H9 (cell line): ENCODE measurements around the gene ZNF524. TPM values are rescaled to one million over a fixed set of nuclear protein-coding genes. Genes with fewer than 3 reads are reported as not detected.

Source experiments
- DNase-seq: peaks from one replicate; pipeline ENCODE4 v3.0.0-alpha.2; 2017
- H2AFZ ChIP-seq: one replicate; pipeline ENCODE4 v1.6.1; 2013; ENCODE audit warnings: mild to moderate bottlenecking, low read length, control low read depth, moderate library complexity
- H2AK5ac ChIP-seq: 2 replicates; pipeline ENCODE4 v1.6.1; 2013; ENCODE audit warnings: low read length, control low read depth, mixed read lengths; ENCODE audit not compliant: insufficient read length
- H2BK120ac ChIP-seq: one replicate; pipeline ENCODE4 v1.6.1; 2013; ENCODE audit warnings: low read depth, mild to moderate bottlenecking, low read length, control low read depth, inconsistent platforms; ENCODE audit not compliant: poor library complexity, severe bottlenecking
- H2BK12ac ChIP-seq: 2 replicates; pipeline ENCODE4 v1.6.1; 2013; ENCODE audit warnings: low read length, control low read depth, mixed read lengths, low read depth; ENCODE audit not compliant: insufficient read length
- H2BK15ac ChIP-seq: 2 replicates; pipeline ENCODE4 v1.6.1; 2013; ENCODE audit warnings: low read depth, low read length, control low read depth
- H2BK20ac ChIP-seq: one replicate; pipeline ENCODE4 v1.6.1; 2013; ENCODE audit warnings: low read depth, mild to moderate bottlenecking, low read length, control low read depth, inconsistent platforms; ENCODE audit not compliant: poor library complexity, severe bottlenecking
- H2BK5ac ChIP-seq: 2 replicates; pipeline ENCODE4 v1.6.1; 2013; ENCODE audit warnings: low read length, control low read depth, mixed read lengths; ENCODE audit not compliant: insufficient read length
- H3K14ac ChIP-seq: 2 replicates; pipeline ENCODE4 v1.6.1; 2013; ENCODE audit warnings: low read length, control low read depth; ENCODE audit not compliant: insufficient read depth
- H3K18ac ChIP-seq: 2 replicates; pipeline ENCODE4 v1.6.1; 2013; ENCODE audit warnings: low read depth, mild to moderate bottlenecking, mixed read lengths, low read length, control low read depth; ENCODE audit not compliant: insufficient read length
- H3K23ac ChIP-seq: 2 replicates; pipeline ENCODE4 v1.6.1; 2013; ENCODE audit warnings: low read length, control low read depth, mixed read lengths, low read depth; ENCODE audit not compliant: insufficient read length
- H3K23me2 ChIP-seq: 2 replicates; pipeline ENCODE4 v1.6.1; 2013; ENCODE audit warnings: low read depth, mild to moderate bottlenecking, mixed read lengths, low read length, control low read depth; ENCODE audit not compliant: insufficient read length, poor library complexity, severe bottlenecking
- H3K27ac ChIP-seq: 2 replicates; pipeline ENCODE4 v1.5.1; 2013; ENCODE audit warnings: low read length, control low read depth, mixed read lengths, low read depth; ENCODE audit not compliant: insufficient read length
- H3K27me3 ChIP-seq: 2 replicates; pipeline ENCODE4 v1.6.1; 2013; ENCODE audit warnings: low read length, control low read depth, inconsistent platforms; ENCODE audit not compliant: insufficient read depth
- H3K4ac ChIP-seq: 2 replicates; pipeline ENCODE4 v1.6.1; 2013; ENCODE audit warnings: low read depth, mild to moderate bottlenecking, control low read depth, inconsistent platforms, low read length, moderate library complexity
- H3K4me1 ChIP-seq: 2 replicates; pipeline ENCODE4 v1.6.1; 2013; ENCODE audit warnings: low read length, control low read depth, inconsistent platforms; ENCODE audit not compliant: insufficient read depth
- H3K4me2 ChIP-seq: 2 replicates; pipeline ENCODE4 v1.6.1; 2013; ENCODE audit warnings: low read length, control low read depth, mixed read lengths; ENCODE audit not compliant: insufficient read length, insufficient read depth
- H3K56ac ChIP-seq: 2 replicates; pipeline ENCODE4 v1.6.1; 2013; ENCODE audit warnings: low read depth, mild to moderate bottlenecking, mixed read lengths, low read length, control low read depth; ENCODE audit not compliant: insufficient read length
- H3K79me1 ChIP-seq: 2 replicates; pipeline ENCODE4 v1.6.1; 2013; ENCODE audit warnings: low read depth, mild to moderate bottlenecking, moderate library complexity, low read length, control low read depth, inconsistent platforms; ENCODE audit not compliant: insufficient read depth, poor library complexity, severe bottlenecking
- H3K79me2 ChIP-seq: 2 replicates; pipeline ENCODE4 v1.6.1; 2013; ENCODE audit warnings: low read length, control low read depth, inconsistent platforms; ENCODE audit not compliant: insufficient read depth
- H3K9ac ChIP-seq: 2 replicates; pipeline ENCODE4 v1.6.1; 2013; ENCODE audit warnings: low read length, control low read depth, mixed read lengths; ENCODE audit not compliant: insufficient read length; ENCODE audit errors: extremely low read depth
- H3K9me3 ChIP-seq: one replicate; pipeline ENCODE4 v1.6.1; 2013; ENCODE audit warnings: low read depth, low read length, inconsistent platforms; ENCODE audit not compliant: control insufficient read depth
- H3T11ph ChIP-seq: one replicate; pipeline ENCODE4 v1.6.1; 2013; ENCODE audit warnings: mild to moderate bottlenecking, low read length, control low read depth, inconsistent platforms
- H4K20me1 ChIP-seq: one replicate; pipeline ENCODE4 v1.6.1; 2013; ENCODE audit not compliant: control insufficient read depth, insufficient read length, insufficient read depth
- H4K5ac ChIP-seq: 2 replicates; pipeline ENCODE4 v1.6.1; 2013; ENCODE audit warnings: low read depth, mild to moderate bottlenecking, mixed read lengths, low read length, control low read depth; ENCODE audit not compliant: insufficient read length
- H4K8ac ChIP-seq: replicated peaks from 2 replicates; pipeline ENCODE4 v1.6.1; 2013; ENCODE audit warnings: low read length, control low read depth, mixed read lengths, low read depth; ENCODE audit not compliant: insufficient read length
- H4K91ac ChIP-seq: 2 replicates; pipeline ENCODE4 v1.6.1; 2013; ENCODE audit warnings: low read depth, mild to moderate bottlenecking, moderate library complexity, mixed read lengths, low read length, control low read depth; ENCODE audit not compliant: insufficient read length
- H3K27ac Mint-ChIP-seq, 3 experiments: 2 replicates in 2 of 3; 3 replicates in 1 of 3; pipeline ENCODE4 v1.8.0; 2020 to 2021; ENCODE audit warnings: mixed read lengths in 3 of 3, mild to moderate bottlenecking in 1 of 3, moderate library complexity in 1 of 3
- H3K27me3 Mint-ChIP-seq: 2 replicates; pipeline ENCODE4 v1.8.0; 2021; ENCODE audit warnings: low read depth, mild to moderate bottlenecking, moderate library complexity, mixed read lengths
- H3K36me3 Mint-ChIP-seq, 3 experiments: 2 replicates in 2 of 3; 3 replicates in 1 of 3; pipeline ENCODE4 v1.8.0; 2020 to 2021; ENCODE audit warnings: low read depth in 3 of 3, mixed read lengths in 3 of 3; ENCODE audit not compliant: insufficient read depth in 1 of 3
- H3K4me1 Mint-ChIP-seq, 2 experiments: 2 replicates each; pipeline ENCODE4 v1.8.0; 2020; ENCODE audit warnings: mixed read lengths in 2 of 2
- H3K4me3 Mint-ChIP-seq, 2 experiments: 2 replicates in 1 of 2; 3 replicates in 1 of 2; pipeline ENCODE4 v1.8.0; 2020 to 2021; ENCODE audit warnings: mild to moderate bottlenecking in 2 of 2, mixed read lengths in 2 of 2, moderate library complexity in 1 of 2
- H3K9me3 Mint-ChIP-seq, 2 experiments: 2 replicates in 1 of 2; 3 replicates in 1 of 2; pipeline ENCODE4 v1.8.0; 2020; ENCODE audit warnings: mild to moderate bottlenecking in 2 of 2, mixed read lengths in 2 of 2, moderate library complexity in 1 of 2
- WGBS: extraction: QIAGEN DNeasy Blood & Tissue Kit; methylation state at CpG from one replicate; pipeline ENCODE4 v1.1.7; 2013; ENCODE audit warnings: missing lambda C conversion rate, low lambda C conversion rate, mixed read lengths; ENCODE audit not compliant: insufficient read length; ENCODE audit errors: extremely low coverage; 5-methylcytosine and 5-hydroxymethylcytosine counted together
- total RNA-seq: library from RNA; stranded (reverse); gene quantifications from 2 replicates; pipeline ENCODE4 v1.2.1, GENCODE V29; 2021
- TF ChIP-seq, protein P1 (sequence below): fragments of 200-600 bp; sonication (generic); conservative IDR thresholded peaks from 3 replicates; pipeline ENCODE4 v1.8.0; 2021; ENCODE audit warnings: antibody characterized with exemption, mild to moderate bottlenecking

The ZNF524 gene
- total RNA-seq, 1 experiment from 2014 or later = 3.0 TPM

- Histone ChIP-seq H3K9ac (no peak overlapping the region), H3K4me2 (no peak overlapping the region), H3K23ac (no peak overlapping the region)
Observed at GRCh38 chr19:55633861-55634260, 33.8 kb downstream of the ZNF524 start.

More at GRCh38 chr19:55633861-55634260, 33.8 kb downstream of the ZNF524 start:
- Histone ChIP-seq H3K27me3 (no peaks in the 10 kb centered on the region), H3K9me3 (no peaks in the 10 kb centered on the region), H4K8ac (no peak overlapping the region), H2BK12ac (no peak overlapping the region), H3K79me1 (peaks cover 6% of the 10 kb centered on the region), H3K18ac (no peak overlapping the region), H3K56ac (no peak overlapping the region), H2AFZ (no peak overlapping the region), H2BK20ac (no peak overlapping the region), H4K5ac (no peak overlapping the region), H4K91ac (no peak overlapping the region), H3K4ac (no peak overlapping the region), H2BK15ac (no peak overlapping the region), H2BK120ac (no peak overlapping the region), H3K27ac (no peak overlapping the region), H3K79me2 (peaks cover 10% of the 10 kb centered on the region; the same call in 1 of the 2 replicates), H2BK5ac (no peak overlapping the region), H3K23me2 (peaks cover 7% of the 10 kb centered on the region), H4K20me1 (no peaks in the 10 kb centered on the region), H3K14ac (no peak overlapping the region), H3T11ph (no peak overlapping the region), H3K4me1 (0 out of 2 replicates have a peak, but pooled peaks cover 2% of the 10 kb centered on the region), H2AK5ac (no peak overlapping the region)
- H3K4me1 Mint-ChIP-seq = peaks cover 19 to 29% of the 10 kb centered on the region in 2 experiments
- no peaks in the 10 kb centered on the region; a peak in 1 of 5 replicates for H3K9me3 Mint-ChIP-seq
- H3K27me3 Mint-ChIP-seq = peaks cover 1% of the 10 kb centered on the region; the same call in 1 of the 2 replicates
- no peak overlapping the region for H3K27ac Mint-ChIP-seq
- DNase-seq = no peak
- TF ChIP-seq, protein P1, sequence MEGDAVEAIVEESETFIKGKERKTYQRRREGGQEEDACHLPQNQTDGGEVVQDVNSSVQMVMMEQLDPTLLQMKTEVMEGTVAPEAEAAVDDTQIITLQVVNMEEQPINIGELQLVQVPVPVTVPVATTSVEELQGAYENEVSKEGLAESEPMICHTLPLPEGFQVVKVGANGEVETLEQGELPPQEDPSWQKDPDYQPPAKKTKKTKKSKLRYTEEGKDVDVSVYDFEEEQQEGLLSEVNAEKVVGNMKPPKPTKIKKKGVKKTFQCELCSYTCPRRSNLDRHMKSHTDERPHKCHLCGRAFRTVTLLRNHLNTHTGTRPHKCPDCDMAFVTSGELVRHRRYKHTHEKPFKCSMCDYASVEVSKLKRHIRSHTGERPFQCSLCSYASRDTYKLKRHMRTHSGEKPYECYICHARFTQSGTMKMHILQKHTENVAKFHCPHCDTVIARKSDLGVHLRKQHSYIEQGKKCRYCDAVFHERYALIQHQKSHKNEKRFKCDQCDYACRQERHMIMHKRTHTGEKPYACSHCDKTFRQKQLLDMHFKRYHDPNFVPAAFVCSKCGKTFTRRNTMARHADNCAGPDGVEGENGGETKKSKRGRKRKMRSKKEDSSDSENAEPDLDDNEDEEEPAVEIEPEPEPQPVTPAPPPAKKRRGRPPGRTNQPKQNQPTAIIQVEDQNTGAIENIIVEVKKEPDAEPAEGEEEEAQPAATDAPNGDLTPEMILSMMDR = no peak
- WGBS = no CpG with 5 or more reads among the region's 8 CpGs
- no peak overlapping the region; a peak in 1 of 5 replicates for H3K4me3 Mint-ChIP-seq
- H3K36me3 Mint-ChIP-seq = peaks cover 7 to 11% (median 11%) of the 10 kb centered on the region in 3 experiments
